ENCODE data around the gene STX11.

DNA sequence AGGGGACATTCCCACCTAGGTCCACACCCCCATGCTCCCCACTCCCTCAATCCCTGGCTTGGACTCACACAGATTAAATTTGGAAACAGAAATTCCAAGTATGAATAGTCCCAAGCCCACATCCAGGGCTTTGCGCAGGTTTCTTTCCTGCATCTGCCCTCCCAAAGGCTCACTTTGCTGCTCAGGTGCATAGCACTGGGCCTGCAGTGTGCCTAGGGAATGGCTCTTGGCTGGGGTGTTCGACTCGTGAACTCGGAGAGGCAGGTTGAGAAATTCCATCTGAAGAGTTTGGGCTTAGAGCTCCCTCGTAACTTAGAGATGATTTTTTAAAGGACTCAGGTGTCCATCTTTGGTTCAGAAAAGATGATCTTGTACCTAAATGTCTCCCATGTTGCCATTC lies 40.1 kb upstream of the STX11 start:
- TF ChIP-seq EZH2 (IDR thresholded peaks at IDR 0.05; ENCODE audit: low read depth): no peak
- TF ChIP-seq CTCF (conservative IDR thresholded peaks at IDR 0.05): no peak
